Measurements from ENCODE around the gene PRDX2.

PRDX2 gene

DNA sequence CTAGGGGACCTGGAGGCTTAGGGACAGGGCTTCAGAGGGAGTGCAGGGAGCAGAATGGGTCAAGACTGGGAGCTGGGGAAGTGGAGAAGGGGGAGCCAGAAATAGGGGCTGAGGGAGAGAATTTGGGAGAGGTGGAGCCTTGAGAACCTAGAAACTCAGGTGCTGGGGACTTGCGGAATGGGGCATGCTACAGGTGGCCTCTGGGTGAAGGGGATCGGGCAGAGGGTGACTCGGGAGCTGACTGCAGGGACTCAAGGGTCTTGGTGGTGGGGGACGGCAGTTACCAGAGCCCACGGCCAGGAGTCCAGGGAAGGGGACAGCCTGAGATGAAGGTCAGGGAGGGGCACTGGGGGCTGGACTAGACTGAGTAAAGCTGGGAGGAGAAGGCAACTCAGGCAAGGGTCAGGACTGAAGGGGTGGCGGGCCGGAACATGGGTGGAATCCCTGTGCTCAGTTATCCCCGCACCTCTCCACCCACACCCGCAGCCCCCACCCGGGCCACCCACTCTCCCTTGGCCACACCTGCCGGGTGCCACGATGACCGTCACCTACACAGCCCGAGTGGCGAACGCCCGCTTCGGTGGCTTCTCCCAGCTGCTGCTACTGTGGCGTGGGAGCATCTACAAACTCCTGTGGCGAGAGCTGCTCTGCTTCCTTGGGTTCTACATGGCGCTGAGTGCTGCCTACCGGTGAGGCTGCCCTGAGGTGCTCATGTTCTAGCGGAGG, 49.4 kb downstream of the PRDX2 start:
- DNase-seq (ENCODE audit: low read depth in 2 of 2): no peak

DNA sequence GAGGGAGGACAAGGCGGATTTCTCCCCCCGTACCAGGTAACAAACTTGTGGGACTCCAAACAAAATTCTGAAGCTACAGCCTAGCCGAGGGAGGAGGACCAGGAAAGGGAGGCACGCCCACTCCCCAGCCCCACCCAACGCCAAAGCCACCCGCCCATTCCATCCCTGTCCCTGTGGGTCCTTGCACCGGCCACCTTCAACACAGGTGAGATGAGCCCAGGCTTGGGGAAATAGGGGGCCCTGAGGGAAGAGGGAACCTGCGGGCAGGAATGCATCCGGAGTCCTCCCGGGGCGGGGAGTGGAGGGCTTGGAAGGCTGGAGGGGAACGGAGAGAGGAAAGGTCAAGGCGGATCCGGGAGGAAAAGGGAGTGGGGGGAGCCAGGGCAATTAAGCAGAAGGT, 50.0 kb downstream of the PRDX2 start, which contains the start of gene BEST2:
Gene BEST2 (plus strand): TSS at position 157 of the 400 bp plus-strand sequence. CDS start 802 bp downstream, outside the sequence.
- DNase-seq (ENCODE audit: low read depth in 2 of 2): no peak

DNA sequence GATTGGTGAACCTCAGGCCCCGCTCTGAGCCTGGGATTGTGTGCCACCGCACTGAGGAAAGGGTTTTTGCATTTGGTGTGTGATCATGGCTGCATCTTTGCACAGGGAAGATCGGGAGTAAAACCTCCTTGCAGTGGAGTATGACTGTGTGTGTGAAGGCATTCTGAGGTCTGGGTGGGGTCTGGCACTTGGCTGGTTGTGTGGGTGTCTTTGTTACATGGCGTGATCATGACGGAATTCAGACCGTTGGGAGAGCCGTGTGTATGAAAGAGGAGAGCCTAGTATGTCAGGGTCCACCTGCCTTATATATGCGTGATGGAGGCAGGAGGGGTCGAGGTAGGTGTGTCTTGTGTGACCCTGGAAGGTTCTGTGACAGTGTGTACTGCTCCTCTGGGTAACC, 50.7 kb downstream of the PRDX2 start:
- DNase-seq (ENCODE audit: low read depth in 2 of 2): no peak

DNA sequence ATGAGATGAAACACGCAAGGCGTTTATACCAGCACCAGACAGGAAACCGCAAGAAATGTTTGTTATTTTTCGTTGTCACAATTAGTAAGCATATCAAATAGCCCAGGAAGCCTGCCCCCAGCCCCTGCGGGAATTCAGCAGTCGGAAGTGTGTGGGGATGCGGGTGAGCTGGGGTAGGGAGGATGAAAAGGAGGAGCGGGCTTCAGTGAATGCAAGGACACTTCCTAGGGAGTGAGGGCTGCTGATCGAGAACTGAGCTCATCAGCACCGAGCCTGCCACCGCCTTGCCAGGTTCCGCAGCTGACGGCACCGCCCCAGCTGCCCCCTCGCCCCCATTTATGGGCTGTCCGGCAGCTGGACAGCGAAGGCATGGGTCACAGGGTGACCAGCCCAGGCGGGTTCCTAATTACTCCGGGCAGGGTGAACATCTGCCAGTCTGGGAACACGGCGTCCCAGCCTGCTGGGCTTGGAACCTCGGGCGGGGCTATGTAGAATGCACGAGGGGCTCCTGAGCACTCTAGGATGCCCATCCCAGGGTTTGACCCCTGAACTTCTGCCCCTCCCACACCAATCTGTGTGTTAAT, 51.6 kb downstream of the PRDX2 start:
- DNase-seq (ENCODE audit: low read depth in 2 of 2): no peak

DNA sequence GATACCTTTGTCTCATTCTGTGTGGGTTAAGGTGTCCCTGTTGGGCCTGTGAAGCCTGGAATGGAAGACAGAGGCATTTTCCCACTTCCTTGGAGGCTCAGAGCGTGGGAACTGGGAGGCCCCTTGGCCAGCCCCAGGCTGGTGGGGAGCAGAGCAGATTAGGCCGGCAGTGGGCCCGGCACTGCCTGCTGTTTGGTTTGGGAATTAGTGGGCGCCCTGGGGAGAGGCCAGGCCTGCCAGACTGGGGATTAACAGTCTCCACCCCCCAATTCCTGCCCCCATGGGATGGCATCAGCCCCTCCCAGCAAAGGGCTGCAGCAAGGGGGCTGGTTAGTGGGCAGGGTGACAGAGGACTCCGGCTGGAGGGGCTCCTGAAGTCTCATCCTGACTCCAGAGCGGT, 53.1 kb downstream of the PRDX2 start:
- DNase-seq (ENCODE audit: low read depth in 2 of 2): no peak

Measured in stimulated activated CD4-positive, alpha-beta T cell treated with anti-CD3 and anti-CD28 coated beads, Interleukin-15, amount 100 ng/mL, for 48 hours (primary cell).